Ectodermal cell (in vitro differentiated cells): ENCODE data around the gene TBX10.

ENCODE experiments used
- H3K27ac ChIP-seq: 2 replicates; pipeline ENCODE4 v1.7.0; 2013; ENCODE audit warnings: mild to moderate bottlenecking, low read depth, low read length; ENCODE audit not compliant: insufficient read depth, poor library complexity, severe bottlenecking
- H3K27me3 ChIP-seq: 2 replicates; pipeline ENCODE4 v1.7.0; 2013; ENCODE audit warnings: mild to moderate bottlenecking, low read length; ENCODE audit not compliant: insufficient read depth, control insufficient read depth, poor library complexity, severe bottlenecking
- H3K36me3 ChIP-seq: one replicate; pipeline ENCODE4 v1.7.0; 2013; ENCODE audit warnings: low read length; ENCODE audit not compliant: control insufficient read depth, insufficient read depth
- H3K4me1 ChIP-seq: one replicate; pipeline ENCODE4 v1.7.0; 2013; ENCODE audit warnings: low read length; ENCODE audit not compliant: control insufficient read depth, insufficient read depth
- H3K4me3 ChIP-seq: 2 replicates; pipeline ENCODE4 v1.7.0; 2013; ENCODE audit warnings: low read depth, low read length, control low read depth; ENCODE audit not compliant: insufficient read depth
- H3K9me3 ChIP-seq: 2 replicates; pipeline ENCODE4 v1.7.0; 2013; ENCODE audit warnings: mild to moderate bottlenecking, low read length, moderate library complexity; ENCODE audit not compliant: control insufficient read depth
- WGBS, 2 experiments: methylation state at CpG; one replicate each; pipeline ENCODE4 v1.1.7; 2013; ENCODE audit warnings: missing lambda C conversion rate in 2 of 2; 5-methylcytosine and 5-hydroxymethylcytosine counted together

TBX10 gene

GRCh38 chr11:67652965-67653845 is 13.6 kb upstream of the TBX10 start:
- H3K36me3 ChIP-seq = no peaks in the 10 kb centered on the region
- no peak overlapping the region for H3K4me3 ChIP-seq
- WGBS, 2 experiments = 88 to 93% methylated on average over 13 to 15 of the region's 15 CpGs
- no peaks in the 10 kb centered on the region for H3K27me3 ChIP-seq
- no peak overlapping the region for H3K27ac ChIP-seq
- H3K4me1 ChIP-seq = no peaks in the 10 kb centered on the region
- peaks cover 8% of the 10 kb centered on the region for H3K9me3 ChIP-seq

DNA sequence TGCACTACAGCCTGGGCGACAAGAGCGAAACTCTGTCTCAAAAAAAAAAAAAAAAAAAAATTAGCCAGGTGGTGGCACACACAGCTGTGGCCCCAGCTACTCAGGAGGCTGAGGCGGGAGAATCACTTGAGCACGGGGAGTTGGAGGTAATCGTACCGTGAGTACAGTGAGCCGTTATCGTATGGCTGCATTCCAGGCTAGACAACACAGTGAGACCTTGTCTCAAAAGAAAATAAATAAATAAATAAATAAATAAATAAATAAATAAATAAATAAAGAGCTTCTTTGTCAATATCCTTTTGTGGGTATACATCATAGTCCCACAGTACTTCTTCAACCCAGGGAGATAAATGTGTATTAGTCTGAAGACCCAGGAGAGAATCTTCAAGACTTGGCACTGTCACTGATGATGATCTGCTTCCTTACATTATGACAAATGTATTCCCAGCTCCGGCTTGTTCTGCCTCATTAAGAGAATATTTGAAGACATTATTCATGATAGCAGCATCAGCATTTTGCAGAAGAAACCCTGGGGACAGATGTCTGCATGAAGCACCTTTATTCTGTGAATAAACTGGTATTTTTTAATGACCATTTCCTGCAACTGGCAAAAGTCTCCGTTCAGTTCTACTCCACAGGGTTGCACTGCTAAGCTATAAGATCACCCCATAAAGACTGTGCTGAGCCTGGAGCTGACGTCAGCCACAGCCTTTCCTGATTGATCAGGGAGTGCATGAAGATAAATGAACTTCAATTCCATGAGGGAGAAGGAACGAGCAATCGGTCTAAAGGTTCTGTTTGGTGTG is 12.6 kb upstream of the TBX10 start:
- 79 to 82% methylated on average over 11 of the region's 13 CpGs for WGBS, 2 experiments
- H3K4me3 ChIP-seq = no peak overlapping the region
- H3K27ac ChIP-seq = no peak overlapping the region
- H3K9me3 ChIP-seq = peaks cover 8% of the 10 kb centered on the region
- H3K4me1 ChIP-seq = no peaks in the 10 kb centered on the region
- H3K27me3 ChIP-seq = no peaks in the 10 kb centered on the region
- H3K36me3 ChIP-seq = no peaks in the 10 kb centered on the region

DNA sequence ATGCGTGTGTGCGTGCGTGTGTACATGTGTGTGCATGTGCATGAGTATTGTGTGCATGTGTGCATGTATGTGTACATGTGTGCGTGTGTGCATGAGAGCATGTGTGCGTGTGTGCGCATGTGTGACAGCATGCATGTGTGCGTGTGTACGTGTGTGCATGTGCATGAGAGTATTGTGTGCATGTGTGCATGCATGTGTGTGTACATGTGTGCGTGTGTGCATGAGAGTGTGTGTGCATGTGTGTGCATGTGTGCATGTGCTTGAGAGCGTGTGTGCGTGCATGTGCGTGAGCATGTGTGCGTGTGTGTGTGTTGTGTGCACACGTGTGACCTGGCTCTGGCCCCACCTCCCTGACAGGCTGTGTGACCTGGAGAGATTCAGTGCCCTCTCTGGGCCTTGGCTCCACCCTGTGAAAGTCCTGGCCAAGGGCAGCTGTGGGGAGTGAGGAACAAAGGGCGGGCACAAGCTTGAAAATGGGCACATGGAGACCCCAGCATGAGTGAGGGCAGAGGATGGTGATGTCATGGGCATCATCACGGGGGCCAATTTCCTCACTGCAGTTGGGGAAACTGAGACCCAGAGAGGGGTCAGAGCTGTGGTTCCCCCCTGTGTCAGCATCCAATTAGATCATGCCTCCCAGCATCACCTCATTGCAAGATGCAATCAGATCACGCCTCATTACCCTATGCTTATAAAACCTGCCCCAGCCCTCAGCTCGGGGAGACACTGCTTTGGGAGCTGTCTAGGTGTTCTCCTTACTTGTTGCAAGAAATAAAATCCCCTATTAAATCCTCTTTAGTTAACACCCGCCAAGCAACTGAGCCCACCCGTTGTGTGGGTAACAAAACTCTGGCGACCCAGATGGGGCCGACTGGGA is 10.3 kb upstream of the TBX10 start:
- Histone ChIP-seq H3K9me3 (no peaks in the 10 kb centered on the region), H3K4me1 (no peaks in the 10 kb centered on the region), H3K36me3 (no peaks in the 10 kb centered on the region), H3K27me3 (no peaks in the 10 kb centered on the region), H3K27ac (no peak overlapping the region), H3K4me3 (no peak overlapping the region)
- WGBS, 2 experiments = 88 to 90% methylated on average over 22 of the region's 22 CpGs

- no peaks in the 10 kb centered on the region for H3K36me3 ChIP-seq
- H3K4me1 ChIP-seq = no peaks in the 10 kb centered on the region
- H3K27me3 ChIP-seq = no peaks in the 10 kb centered on the region
- WGBS, 2 experiments = 93 to 94% methylated on average over 12 of the region's 12 CpGs
- no peak overlapping the region for H3K27ac ChIP-seq
- H3K4me3 ChIP-seq = no peak overlapping the region
- H3K9me3 ChIP-seq = no peaks in the 10 kb centered on the region
These were observed 9.4 kb upstream of the TBX10 start for GRCh38 chr11:67648796-67649613.

DNA sequence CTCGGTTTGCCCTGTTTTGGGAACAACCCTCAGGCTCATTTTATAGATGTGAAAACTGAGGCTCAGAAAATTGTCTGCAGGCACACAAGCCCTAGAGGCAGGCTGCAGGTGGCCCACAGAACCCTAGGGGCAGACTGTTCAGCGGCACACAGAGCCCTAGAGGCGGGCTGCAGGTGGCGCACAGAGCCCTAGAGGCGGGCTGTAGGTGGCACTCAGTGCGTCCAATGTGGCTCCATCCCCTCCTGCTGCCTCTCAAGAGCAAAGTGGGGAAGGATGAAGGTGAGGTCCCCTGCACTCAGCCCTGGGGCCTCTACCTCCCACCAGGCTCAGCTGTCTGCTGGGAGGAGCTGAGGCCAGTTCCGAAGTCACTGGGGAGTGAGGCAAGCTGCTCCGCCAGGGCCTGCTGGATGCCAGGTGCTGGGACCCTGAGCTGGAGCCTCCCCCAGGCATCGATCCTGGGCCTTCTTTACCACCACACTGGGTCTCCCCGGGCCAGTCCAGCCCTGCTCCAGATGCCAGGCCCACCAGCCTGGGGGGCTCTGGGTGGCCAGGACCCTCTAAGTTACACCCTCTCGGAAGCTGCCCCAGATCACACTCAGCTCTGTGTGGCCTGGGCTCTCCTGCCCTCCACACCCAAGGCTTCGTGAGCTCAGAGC is 8.7 kb upstream of the TBX10 start:
- no peaks in the 10 kb centered on the region for H3K36me3 ChIP-seq
- no peak overlapping the region for H3K4me3 ChIP-seq
- 67 to 69% methylated on average over 12 of the region's 12 CpGs for WGBS, 2 experiments
- no peaks in the 10 kb centered on the region for H3K4me1 ChIP-seq
- no peaks in the 10 kb centered on the region for H3K9me3 ChIP-seq
- no peaks in the 10 kb centered on the region for H3K27me3 ChIP-seq
- no peak overlapping the region for H3K27ac ChIP-seq

DNA sequence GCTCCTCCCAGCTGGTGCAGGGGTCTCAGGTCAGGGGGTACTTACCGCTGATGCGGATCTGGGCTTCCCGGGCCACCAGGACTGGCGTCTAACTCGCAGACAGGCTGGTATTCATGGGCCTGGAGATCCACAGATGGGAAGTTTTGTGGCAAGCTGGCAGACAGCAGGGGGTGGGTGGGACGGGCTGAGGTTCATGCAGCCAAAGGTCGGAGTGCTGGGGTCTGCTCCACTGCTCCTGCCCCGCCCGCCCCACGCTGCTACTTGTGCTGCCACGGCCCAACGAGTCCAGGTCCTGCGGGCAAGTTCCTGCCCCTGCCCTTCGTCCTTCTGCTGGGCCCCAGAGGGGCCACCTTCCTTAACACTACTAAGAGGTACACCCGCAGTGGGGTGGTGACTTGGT is 7.9 kb upstream of the TBX10 start:
- Histone ChIP-seq H3K27me3 (no peaks in the 10 kb centered on the region), H3K27ac (no peak overlapping the region), H3K4me1 (no peaks in the 10 kb centered on the region), H3K36me3 (no peaks in the 10 kb centered on the region), H3K9me3 (no peaks in the 10 kb centered on the region), H3K4me3 (no peak overlapping the region)
- WGBS, 2 experiments = 89 to 92% methylated on average over 15 of the region's 15 CpGs

GRCh38 chr11:67646535-67647336 is 7.2 kb upstream of the TBX10 start:
- no peaks in the 10 kb centered on the region for H3K27me3 ChIP-seq
- H3K4me1 ChIP-seq = no peaks in the 10 kb centered on the region
- H3K4me3 ChIP-seq = no peak overlapping the region
- WGBS, 2 experiments = 90 to 91% methylated on average over 24 of the region's 24 CpGs
- H3K36me3 ChIP-seq = no peaks in the 10 kb centered on the region
- H3K9me3 ChIP-seq = no peaks in the 10 kb centered on the region
- H3K27ac ChIP-seq = no peak overlapping the region

GRCh38 chr11:67645521-67646461 is 6.2 kb upstream of the TBX10 start:
- Histone ChIP-seq H3K36me3 (no peaks in the 10 kb centered on the region), H3K9me3 (no peaks in the 10 kb centered on the region), H3K4me3 (no peak overlapping the region), H3K27ac (no peak overlapping the region), H3K4me1 (peaks cover 2% of the 10 kb centered on the region), H3K27me3 (no peaks in the 10 kb centered on the region)
- 87 to 89% methylated on average over 24 of the region's 24 CpGs for WGBS, 2 experiments
